CD4-positive, alpha-beta T cell treated with Interleukin-15 for 1 hour (primary cell): Measurements from ENCODE around the gene TMEM196.

Source experiments
- DNase-seq: peaks from one replicate; pipeline ENCODE4 v3.0.0-alpha.2; 2020

The TMEM196 gene

GRCh38 chr7:19772841-19773760, at the start of gene TMEM196:
Gene TMEM196, minus strand, starts transcription at chr7:19773617. Its CDS starts 921 bp downstream, at chr7:19772696.
- no peak for DNase-seq

GRCh38 chr7:19816128-19816527, 42.7 kb upstream of the TMEM196 start:
- DNase-seq, result no peak

- DNase-seq, result no peak
Measured at GRCh38 chr7:19815546-19815945, 42.1 kb upstream of the TMEM196 start.

DNA sequence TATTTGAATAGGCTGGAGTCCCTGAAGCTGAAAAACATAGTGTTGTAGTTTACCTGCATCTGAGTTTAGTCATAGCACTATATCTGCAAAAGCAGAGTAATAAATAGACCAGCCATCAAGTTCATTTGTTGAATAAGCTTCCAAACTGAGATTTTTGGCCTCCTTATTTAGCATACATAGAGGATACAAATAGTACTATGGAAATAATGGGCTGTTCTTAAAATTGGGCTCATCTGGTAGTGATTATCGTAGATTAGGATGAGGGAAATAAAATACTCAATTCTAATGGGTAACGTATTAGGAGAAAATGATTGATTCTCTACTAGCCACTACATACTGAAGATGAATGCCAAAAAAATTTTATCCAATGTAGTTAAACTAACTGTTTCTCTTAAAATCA, 41.4 kb upstream of the TMEM196 start:
- no peak for DNase-seq

DNA sequence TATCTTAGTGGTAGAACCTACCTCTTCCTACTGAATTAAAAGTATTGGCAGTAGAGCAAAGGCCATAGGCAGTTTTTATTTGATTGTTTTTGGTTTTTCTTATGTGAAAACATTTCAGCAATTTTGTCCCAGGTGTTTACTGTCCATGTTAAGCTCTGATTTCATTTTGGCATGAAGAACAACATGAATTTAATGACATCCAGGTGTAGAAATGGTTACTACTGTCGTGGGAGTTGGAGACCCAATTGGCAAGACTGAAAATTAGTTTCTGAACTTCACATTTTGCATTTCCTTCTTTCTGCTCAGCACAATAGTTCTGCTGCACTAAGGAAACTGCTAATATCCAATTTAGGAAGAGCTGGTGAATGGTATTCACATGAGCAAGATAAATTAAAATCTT, 38.0 kb upstream of the TMEM196 start:
- no peak for DNase-seq

DNA sequence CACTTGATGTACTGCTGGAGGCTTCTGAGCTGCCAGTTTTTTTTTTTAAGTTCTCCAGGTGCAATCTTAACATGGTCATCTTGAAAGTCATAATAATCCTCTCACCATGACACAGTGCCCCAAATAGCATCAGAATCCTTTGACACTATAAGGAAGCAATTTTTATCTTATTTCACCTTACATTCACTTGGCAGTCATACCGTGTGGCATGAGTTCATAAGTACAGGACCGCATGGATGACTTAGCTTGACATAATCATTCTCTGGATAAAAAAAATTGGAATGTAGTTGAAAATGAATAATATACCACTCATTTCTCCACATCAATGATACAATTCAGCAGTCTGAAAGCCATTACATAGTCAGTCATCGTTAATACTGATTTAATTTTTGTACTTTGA, 25.6 kb upstream of the TMEM196 start:
- no peak for DNase-seq

DNA sequence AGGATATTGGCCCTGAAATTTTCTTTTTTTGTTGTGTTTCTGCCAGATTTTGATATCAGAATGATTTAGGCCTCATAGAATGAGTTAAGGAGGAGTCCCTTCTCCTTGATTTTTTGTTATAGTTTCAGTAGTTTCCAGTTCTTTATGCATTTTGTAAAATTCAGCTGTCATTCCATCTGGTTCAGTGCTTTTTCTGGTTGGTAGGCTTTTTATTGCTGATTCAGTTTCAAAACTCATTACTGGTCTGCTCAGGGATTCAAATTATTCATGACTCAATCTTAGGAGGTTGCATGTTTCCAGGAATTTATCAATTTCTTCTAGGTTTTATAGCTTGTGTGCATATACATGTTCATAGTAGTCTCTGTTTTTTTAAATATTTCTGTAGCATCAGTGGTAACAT, 10.1 kb upstream of the TMEM196 start:
- DNase-seq, result no peak

DNA sequence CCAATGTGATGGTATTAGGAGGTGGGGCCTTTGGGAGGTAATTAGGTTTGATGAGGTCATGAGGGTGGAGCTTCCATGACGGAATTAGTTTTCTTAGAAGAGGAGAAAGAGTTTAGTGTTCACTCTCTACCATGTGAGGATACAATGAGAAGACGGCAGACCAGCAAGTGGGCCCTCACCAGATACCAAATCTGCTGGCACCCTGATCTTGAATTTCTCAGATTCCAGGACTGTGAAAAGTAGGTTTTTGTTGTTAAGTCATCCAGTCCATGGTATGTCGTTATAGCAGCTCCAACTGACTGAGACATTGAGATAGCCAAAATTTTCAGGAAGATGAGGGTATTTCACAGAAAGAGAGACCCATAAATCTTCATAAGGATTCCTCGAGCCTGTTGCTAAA, 3.6 kb upstream of the TMEM196 start:
- DNase-seq, result no peak

DNA sequence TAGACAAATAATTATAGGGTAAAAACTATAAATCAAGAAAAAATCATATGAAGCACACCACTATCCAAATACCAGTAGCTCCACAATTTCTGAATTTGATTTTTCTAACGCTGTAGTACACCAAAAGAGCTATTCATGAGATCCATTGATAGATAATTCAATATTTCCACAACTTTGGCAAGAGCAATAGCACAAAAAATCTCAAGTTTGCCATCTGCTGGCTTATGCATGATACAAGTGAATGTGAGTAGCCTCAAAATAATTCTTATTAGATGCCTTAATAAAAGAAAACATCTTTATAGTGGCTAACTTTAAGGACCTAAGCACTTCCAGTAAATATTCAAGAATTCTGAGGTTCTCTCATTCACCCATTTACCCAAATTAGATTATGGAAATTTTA, 2.2 kb upstream of the TMEM196 start:
- no peak for DNase-seq

GRCh38 chr7:19772306-19772705, 1.1 kb downstream of the TMEM196 start:
- DNase-seq, result no peak

GRCh38 chr7:19762631-19763030, 10.8 kb downstream of the TMEM196 start:
- no peak for DNase-seq

GRCh38 chr7:19754521-19755116, 18.8 kb downstream of the TMEM196 start:
- DNase-seq, result no peak

DNA sequence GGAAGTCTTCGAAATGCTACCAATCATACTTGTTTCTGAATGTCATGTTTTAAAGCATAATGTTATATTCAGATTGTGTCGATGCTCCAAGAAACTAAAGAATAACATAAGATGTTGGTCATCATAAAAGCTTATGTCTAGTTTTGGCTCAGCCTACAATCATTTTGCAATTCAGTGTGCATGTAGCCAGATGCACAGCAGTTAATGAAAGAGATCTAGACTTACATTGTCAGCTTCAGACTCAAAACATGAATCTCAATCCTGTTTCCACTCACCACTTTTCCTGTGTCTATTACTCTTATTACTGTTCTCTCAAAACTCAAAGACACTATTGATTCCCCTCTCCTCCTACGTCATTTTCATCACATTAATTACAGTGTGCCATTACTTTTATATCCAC, 21.4 kb downstream of the TMEM196 start:
- DNase-seq, result no peak

GRCh38 chr7:19749658-19750057, 23.8 kb downstream of the TMEM196 start:
- DNase-seq, result no peak

DNA sequence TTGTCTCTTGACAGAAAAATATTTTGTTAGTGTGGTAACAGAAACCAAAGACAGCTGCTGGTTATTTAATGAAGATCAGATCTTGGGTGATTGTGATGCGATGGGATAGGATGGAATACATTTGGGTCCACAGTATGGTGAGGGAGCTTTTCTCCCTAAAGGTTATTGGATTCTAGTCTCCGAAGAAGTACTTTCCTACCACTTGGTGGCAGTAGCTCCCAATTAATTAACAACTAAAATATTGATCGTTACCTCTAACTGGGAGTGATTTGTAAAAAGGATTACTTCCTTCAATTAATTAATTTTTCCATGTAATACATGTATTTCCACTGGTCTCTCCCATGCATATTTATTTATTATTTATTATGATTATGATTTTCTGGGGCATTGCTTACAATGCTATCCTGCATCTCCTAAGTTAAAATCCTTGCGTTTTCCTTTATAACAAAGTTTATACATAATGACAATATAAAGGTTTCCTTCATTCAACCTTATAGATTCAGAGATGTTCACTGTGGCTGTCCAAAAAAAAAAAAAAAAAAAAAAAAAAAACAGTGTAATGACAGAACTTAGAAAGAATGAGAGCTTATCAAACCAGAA, 25.6 kb downstream of the TMEM196 start:
- no peak for DNase-seq

- DNase-seq, result no peak
Measured at GRCh38 chr7:19744075-19744474, 29.3 kb downstream of the TMEM196 start.

GRCh38 chr7:19728716-19729115, 44.7 kb downstream of the TMEM196 start:
- no peak for DNase-seq

GRCh38 chr7:19725770-19726169, 47.6 kb downstream of the TMEM196 start:
- DNase-seq, result no peak

GRCh38 chr7:19715499-19715898, 57.9 kb downstream of the TMEM196 start:
- DNase-seq, result no peak

DNA sequence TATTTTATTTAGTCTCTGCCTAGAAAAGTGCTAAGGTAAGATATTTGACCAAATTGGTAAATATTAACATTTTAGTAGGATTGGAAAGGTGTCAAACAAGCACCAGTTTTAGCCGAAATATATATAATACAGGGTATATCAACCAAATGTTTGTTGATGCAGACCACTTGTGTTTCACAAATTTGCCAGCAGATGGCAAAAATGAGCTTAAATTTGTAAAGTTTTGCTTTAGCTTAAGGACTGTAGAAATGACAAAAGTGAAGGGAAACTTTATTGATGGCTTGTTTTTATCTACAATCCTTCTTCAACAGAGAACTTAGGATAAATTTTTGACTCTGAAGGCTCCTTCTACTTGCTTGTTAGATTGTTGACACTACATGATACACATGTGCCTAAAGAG, 59.7 kb downstream of the TMEM196 start:
- no peak for DNase-seq

GRCh38 chr7:19709249-19709578, 64.2 kb downstream of the TMEM196 start:
- DNase-seq, result no peak

- DNase-seq, result peak; percentile 93
Measured at GRCh38 chr7:19708397-19709248, 64.8 kb downstream of the TMEM196 start, which contains the start of gene POLR1F. Gene POLR1F, minus strand, starts transcription at chr7:19709037. Its CDS starts 21 bp downstream, at chr7:19709016.

GRCh38 chr7:19707240-19707639, 66.2 kb downstream of the TMEM196 start:
- DNase-seq, result no peak
